PC-9 (cell line): Measurements from ENCODE around the gene TIGD6.

Experiments
- CTCF ChIP-seq: fragments of 200-600 bp; sonication (generic); conservative IDR thresholded peaks from 2 replicates; pipeline ENCODE4 v1.6.1; 2017; ENCODE audit warnings: mixed run types, antibody characterized with exemption, mild to moderate bottlenecking, moderate library complexity
- EZH2 ChIP-seq: fragments of 200-600 bp; sonication (generic); IDR thresholded peaks from 2 replicates; pipeline ENCODE4 v1.8.0; 2017; ENCODE audit warnings: antibody characterized with exemption, low read depth

GRCh38 chr5:149963729-149964128 lies 36.7 kb downstream of the TIGD6 start:
- TF ChIP-seq CTCF (no peak), EZH2 (no peak)
